SU-DHL-6 (cell line): Measurements from ENCODE around the gene TMEM178B.

ENCODE experiments used
- CTCF ChIP-seq: fragments of 200-600 bp; sonication (generic); IDR thresholded peaks from one replicate; pipeline ENCODE4 v1.5.1; 2017; ENCODE audit warnings: antibody characterized with exemption, mild to moderate bottlenecking, low read length, moderate library complexity; ENCODE audit not compliant: insufficient read depth, poor library complexity, severe bottlenecking
- EZH2phosphoT487 ChIP-seq: fragments of 200-600 bp; sonication (generic), shearing (Covaris generic); conservative IDR thresholded peaks from 2 replicates; pipeline ENCODE4 v1.6.1; 2018; ENCODE audit warnings: mild to moderate bottlenecking, antibody characterized with exemption, low read length, moderate library complexity, mixed read lengths

- no peak for TF ChIP-seq CTCF
- TF ChIP-seq EZH2phosphoT487: no peak
Measured at GRCh38 chr7:141454338-141454737, 380.5 kb downstream of the TMEM178B start.
